ENCODE data around the gene RGS6.

DNA sequence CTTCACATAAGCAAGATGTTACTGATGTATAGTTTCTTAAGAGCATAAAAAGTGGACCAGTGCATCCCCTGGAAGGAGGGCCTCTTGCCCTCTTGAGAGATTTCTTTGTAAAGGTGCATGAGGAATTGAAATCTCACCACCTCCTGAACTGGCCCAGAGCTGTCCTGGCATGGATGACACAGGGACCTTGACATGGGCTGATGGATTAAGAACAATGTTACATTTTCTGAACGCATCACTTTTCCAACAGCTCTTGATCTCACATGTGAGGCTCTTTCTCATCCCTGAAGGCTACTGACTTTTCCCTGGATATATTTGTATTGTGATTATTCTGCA, 360.4 kb downstream of the RGS6 start:
- TF ChIP-seq, protein P1, sequence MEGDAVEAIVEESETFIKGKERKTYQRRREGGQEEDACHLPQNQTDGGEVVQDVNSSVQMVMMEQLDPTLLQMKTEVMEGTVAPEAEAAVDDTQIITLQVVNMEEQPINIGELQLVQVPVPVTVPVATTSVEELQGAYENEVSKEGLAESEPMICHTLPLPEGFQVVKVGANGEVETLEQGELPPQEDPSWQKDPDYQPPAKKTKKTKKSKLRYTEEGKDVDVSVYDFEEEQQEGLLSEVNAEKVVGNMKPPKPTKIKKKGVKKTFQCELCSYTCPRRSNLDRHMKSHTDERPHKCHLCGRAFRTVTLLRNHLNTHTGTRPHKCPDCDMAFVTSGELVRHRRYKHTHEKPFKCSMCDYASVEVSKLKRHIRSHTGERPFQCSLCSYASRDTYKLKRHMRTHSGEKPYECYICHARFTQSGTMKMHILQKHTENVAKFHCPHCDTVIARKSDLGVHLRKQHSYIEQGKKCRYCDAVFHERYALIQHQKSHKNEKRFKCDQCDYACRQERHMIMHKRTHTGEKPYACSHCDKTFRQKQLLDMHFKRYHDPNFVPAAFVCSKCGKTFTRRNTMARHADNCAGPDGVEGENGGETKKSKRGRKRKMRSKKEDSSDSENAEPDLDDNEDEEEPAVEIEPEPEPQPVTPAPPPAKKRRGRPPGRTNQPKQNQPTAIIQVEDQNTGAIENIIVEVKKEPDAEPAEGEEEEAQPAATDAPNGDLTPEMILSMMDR (IDR thresholded peaks at IDR 0.05): no peak
- TF ChIP-seq POLR2A (IDR thresholded peaks at IDR 0.05): no peak
- no peak for TF ChIP-seq POLR2AphosphoS5 (IDR thresholded peaks at IDR 0.05)
